Activated naive CD4-positive, alpha-beta T cell treated with anti-CD3 and anti-CD28 coated beads, Interleukin-2, amount 10 ng/mL, durations not matched to agents 7 days and 5 days (primary cell): Measurements from ENCODE around the gene ZKSCAN7.
A peak's percentile ranks its signal among the peaks of the same experiment; 100 is the strongest.
"Not testable (repeated sequence)": the region's sequence is repeated elsewhere in the genome, so short reads cannot be mapped to it uniquely, and the experiment has no call there.

Source experiments
- CTCF ChIA-PET: fragments of 350-600 bp; sonication (Branson Sonifier 250); formaldehyde crosslinking; loops from one replicate; lab custom pipeline; 2021; ENCODE audit warnings: antibody characterized with exemption; lab: Charles Lee
- DNase-seq: peaks from one replicate; pipeline ENCODE4 v3.0.0-alpha.2; 2020
- H3K27ac Mint-ChIP-seq: one replicate; pipeline ENCODE4 v1.8.0; 2021; ENCODE audit warnings: mild to moderate bottlenecking, moderate library complexity, mixed read lengths
- H3K27me3 Mint-ChIP-seq: one replicate; pipeline ENCODE4 v1.8.0; 2021; ENCODE audit warnings: mild to moderate bottlenecking, mixed read lengths
- H3K36me3 Mint-ChIP-seq: one replicate; pipeline ENCODE4 v1.8.0; 2021; ENCODE audit warnings: mixed read lengths
- H3K4me1 Mint-ChIP-seq: one replicate; pipeline ENCODE4 v1.8.0; 2021; ENCODE audit warnings: mixed read lengths
- H3K4me3 Mint-ChIP-seq: one replicate; pipeline ENCODE4 v1.8.0; 2021; ENCODE audit warnings: mild to moderate bottlenecking, moderate library complexity, mixed read lengths
- H3K9me3 Mint-ChIP-seq: one replicate; pipeline ENCODE4 v1.8.0; 2021; ENCODE audit warnings: mixed read lengths

ZKSCAN7 gene

GRCh38 chr3:44534659-44535058 lies 20.3 kb upstream of the ZKSCAN7 start:
- not testable (repeated sequence) for H3K4me1 Mint-ChIP-seq, DNase-seq, H3K27ac Mint-ChIP-seq, H3K9me3 Mint-ChIP-seq, H3K36me3 Mint-ChIP-seq, H3K4me3 Mint-ChIP-seq
- CTCF ChIA-PET: interaction anchor here (1.8 to 2.7 kb wide), 2 partner anchors 246 to 379 kb away, joined by 3 to 25 read pairs; no protein-coding TSS in a partner anchor
- peaks cover 18% of the 10 kb centered on the region for H3K27me3 Mint-ChIP-seq

- Mint-ChIP-seq H3K9me3 (no peaks in the 10 kb centered on the region), H3K27ac (no peak overlapping the region), H3K4me3 (no peak overlapping the region), H3K4me1 (no peaks in the 10 kb centered on the region), H3K36me3 (no peaks in the 10 kb centered on the region), H3K27me3 (peaks cover 18% of the 10 kb centered on the region)
- CTCF ChIA-PET: no interaction called here
- DNase-seq: no peak
These were observed 19.6 kb upstream of the ZKSCAN7 start for GRCh38 chr3:44535364-44535763.

GRCh38 chr3:44544811-44545210 lies 10.2 kb upstream of the ZKSCAN7 start:
- H3K27me3 Mint-ChIP-seq, CTCF ChIA-PET, DNase-seq: not testable (repeated sequence)

GRCh38 chr3:44555723-44556122 lies 730 bp downstream of the ZKSCAN7 start:
- H3K27me3 Mint-ChIP-seq: no peaks in the 10 kb centered on the region
- H3K27ac Mint-ChIP-seq: peak overlapping the region; percentile 24
- DNase-seq: no peak
- peak overlapping the region; percentile 77 for H3K4me3 Mint-ChIP-seq
- H3K36me3 Mint-ChIP-seq: peaks cover 23% of the 10 kb centered on the region
- H3K9me3 Mint-ChIP-seq: peaks cover 22% of the 10 kb centered on the region
- CTCF ChIA-PET: interaction anchor here (0.9 kb wide), 1 partner anchor 361 kb away, joined by 4 read pairs; no protein-coding TSS in a partner anchor
- peaks cover 20% of the 10 kb centered on the region for H3K4me1 Mint-ChIP-seq

More at GRCh38 chr3:44544811-44545210, 10.2 kb upstream of the ZKSCAN7 start:
- H3K4me3 Mint-ChIP-seq, H3K4me1 Mint-ChIP-seq, H3K36me3 Mint-ChIP-seq, H3K27ac Mint-ChIP-seq, H3K9me3 Mint-ChIP-seq: not testable (repeated sequence)

GRCh38 chr3:44557074-44557473 lies 2.1 kb downstream of the ZKSCAN7 start:
- H3K36me3 Mint-ChIP-seq: peaks cover 23% of the 10 kb centered on the region
- no peak overlapping the region for H3K27ac Mint-ChIP-seq
- peaks cover 19% of the 10 kb centered on the region for H3K4me1 Mint-ChIP-seq
- no peak for DNase-seq
- H3K9me3 Mint-ChIP-seq: peaks cover 30% of the 10 kb centered on the region
- CTCF ChIA-PET: no interaction called here
- H3K4me3 Mint-ChIP-seq: no peak overlapping the region
- no peaks in the 10 kb centered on the region for H3K27me3 Mint-ChIP-seq

DNA sequence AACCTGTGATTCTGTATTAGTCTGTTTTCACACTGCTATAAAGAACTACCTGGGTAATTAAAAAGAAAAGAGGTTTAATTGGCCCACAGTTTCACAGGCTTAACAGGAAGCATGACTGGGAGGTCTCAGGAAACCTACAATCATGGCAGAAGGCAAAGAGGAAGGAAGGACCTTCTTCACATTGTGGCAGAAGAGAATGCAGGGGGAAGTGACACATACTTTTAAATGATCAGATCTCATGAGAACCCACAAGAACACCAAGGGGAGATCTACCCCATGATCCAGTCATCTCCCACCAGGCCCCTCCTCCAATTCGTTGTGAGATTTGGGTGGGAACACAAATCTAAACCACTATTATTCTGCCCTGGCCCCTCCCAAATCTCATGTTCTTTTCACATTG lies 6.1 kb downstream of the ZKSCAN7 start:
- peaks cover 32% of the 10 kb centered on the region for H3K9me3 Mint-ChIP-seq
- H3K4me3 Mint-ChIP-seq: no peak overlapping the region
- H3K36me3 Mint-ChIP-seq: peaks cover 8% of the 10 kb centered on the region
- no peak overlapping the region for H3K27ac Mint-ChIP-seq
- no peak for DNase-seq
- peaks cover 2% of the 10 kb centered on the region for H3K4me1 Mint-ChIP-seq
- no peaks in the 10 kb centered on the region for H3K27me3 Mint-ChIP-seq
- CTCF ChIA-PET: no interaction called here

DNA sequence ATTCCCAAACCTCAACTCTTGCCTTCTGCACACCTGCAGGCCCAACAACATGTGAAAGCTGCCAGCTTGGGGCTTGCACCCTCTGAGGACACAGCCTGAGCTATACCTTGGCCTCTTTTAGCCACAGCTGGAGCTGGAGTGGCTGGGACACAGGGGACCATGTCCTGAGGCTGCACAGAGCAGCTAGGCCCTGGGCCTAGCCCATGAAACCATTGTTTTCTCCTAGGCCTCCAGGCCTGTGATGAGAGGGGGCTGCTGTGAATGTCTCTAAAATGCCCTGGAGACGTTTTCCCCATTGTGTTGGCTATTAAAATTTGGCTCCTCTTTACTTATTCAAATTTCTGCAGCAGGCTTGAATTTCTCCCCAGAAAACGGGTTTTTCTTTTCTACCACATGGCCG lies 7.2 kb downstream of the ZKSCAN7 start:
- peaks cover 8% of the 10 kb centered on the region for H3K36me3 Mint-ChIP-seq
- CTCF ChIA-PET: no interaction called here
- H3K4me1 Mint-ChIP-seq: no peaks in the 10 kb centered on the region
- no peak overlapping the region for H3K27ac Mint-ChIP-seq
- no peak overlapping the region for H3K4me3 Mint-ChIP-seq
- DNase-seq: no peak
- no peaks in the 10 kb centered on the region for H3K27me3 Mint-ChIP-seq
- H3K9me3 Mint-ChIP-seq: peaks cover 35% of the 10 kb centered on the region

DNA sequence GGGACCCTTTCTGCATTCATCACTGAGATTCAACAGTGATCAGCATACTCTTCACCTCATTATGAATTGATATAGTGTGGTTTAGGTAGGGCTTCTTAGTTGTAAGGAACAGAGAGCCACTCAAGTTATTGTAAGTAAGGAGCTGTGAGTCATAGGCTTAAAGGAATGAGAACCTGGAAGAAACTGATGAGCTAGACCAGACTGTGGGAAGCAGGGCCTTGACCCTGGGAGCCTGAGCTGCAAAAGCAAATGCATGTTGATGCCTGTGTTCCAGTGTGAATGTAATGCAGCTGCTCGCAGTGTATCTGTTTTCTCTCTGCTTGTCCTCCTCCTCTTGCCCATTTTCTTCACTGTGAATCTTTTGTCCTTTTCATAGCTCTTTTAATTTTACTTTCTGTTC lies 13.6 kb downstream of the ZKSCAN7 start:
- H3K36me3 Mint-ChIP-seq: peaks cover 11% of the 10 kb centered on the region
- no peak overlapping the region for H3K27ac Mint-ChIP-seq
- CTCF ChIA-PET: no interaction called here
- H3K9me3 Mint-ChIP-seq: peaks cover 54% of the 10 kb centered on the region
- H3K27me3 Mint-ChIP-seq: no peaks in the 10 kb centered on the region
- H3K4me1 Mint-ChIP-seq: no peaks in the 10 kb centered on the region
- no peak for DNase-seq
- no peak overlapping the region for H3K4me3 Mint-ChIP-seq

DNA sequence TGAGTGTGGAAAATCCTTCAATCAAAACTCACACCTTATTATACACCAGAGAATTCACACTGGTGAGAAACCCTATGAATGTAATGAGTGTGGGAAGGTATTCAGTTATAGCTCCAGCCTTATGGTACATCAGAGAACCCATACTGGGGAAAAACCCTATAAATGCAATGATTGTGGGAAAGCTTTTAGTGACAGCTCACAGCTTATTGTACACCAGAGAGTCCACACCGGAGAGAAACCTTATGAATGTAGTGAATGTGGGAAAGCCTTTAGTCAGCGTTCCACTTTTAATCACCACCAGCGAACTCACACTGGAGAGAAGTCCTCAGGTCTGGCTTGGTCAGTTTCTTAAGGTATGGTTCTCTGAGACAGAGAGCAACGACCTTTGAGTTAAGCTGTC lies 16.0 kb downstream of the ZKSCAN7 start:
- H3K9me3 Mint-ChIP-seq: peaks cover 50% of the 10 kb centered on the region
- peaks cover 11% of the 10 kb centered on the region for H3K36me3 Mint-ChIP-seq
- CTCF ChIA-PET: no interaction called here

GRCh38 chr3:44576613-44577012 lies 21.6 kb downstream of the ZKSCAN7 start:
- CTCF ChIA-PET: no interaction called here
- H3K9me3 Mint-ChIP-seq: peaks cover 38% of the 10 kb centered on the region
- H3K4me3 Mint-ChIP-seq: no peak overlapping the region
- DNase-seq: no peak
- H3K27me3 Mint-ChIP-seq: peaks cover 6% of the 10 kb centered on the region
- H3K4me1 Mint-ChIP-seq: no peaks in the 10 kb centered on the region
- H3K36me3 Mint-ChIP-seq: no peaks in the 10 kb centered on the region
- no peak overlapping the region for H3K27ac Mint-ChIP-seq

More for the DNA sequence above, 16.0 kb downstream of the ZKSCAN7 start:
- no peaks in the 10 kb centered on the region for H3K27me3 Mint-ChIP-seq
- H3K27ac Mint-ChIP-seq: no peak overlapping the region
- no peaks in the 10 kb centered on the region for H3K4me1 Mint-ChIP-seq
- no peak overlapping the region for H3K4me3 Mint-ChIP-seq
- no peak for DNase-seq

DNA sequence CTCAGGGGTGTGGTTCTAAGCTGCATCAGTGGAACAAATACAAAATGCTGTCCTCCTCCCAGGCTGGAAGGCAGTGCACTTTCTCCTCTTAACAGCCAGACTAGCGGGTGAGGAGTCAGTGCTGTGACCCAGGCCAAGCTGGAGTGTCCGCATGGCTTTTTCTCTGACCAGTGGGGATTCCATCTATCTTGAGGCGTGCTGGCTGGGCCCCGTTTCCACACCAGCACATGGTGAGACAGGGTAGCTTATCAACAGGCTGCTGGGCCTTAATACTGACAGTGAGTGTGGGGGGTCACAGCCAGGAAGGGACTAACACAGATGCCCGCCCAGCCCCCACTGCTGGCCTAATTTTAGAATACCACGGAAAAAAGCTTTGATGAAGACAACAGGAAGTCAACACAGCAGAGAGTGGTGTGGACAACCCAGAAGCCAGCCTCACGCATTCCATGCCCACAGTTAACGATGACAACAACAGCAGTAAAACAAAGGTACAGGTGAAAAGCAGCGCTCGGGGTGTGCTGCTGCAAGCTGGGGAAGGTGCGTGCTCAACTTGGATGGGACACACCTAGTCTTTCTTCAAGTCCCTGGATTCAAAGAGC lies 22.5 kb downstream of the ZKSCAN7 start:
- H3K27me3 Mint-ChIP-seq, H3K4me1 Mint-ChIP-seq, CTCF ChIA-PET, H3K36me3 Mint-ChIP-seq, DNase-seq, H3K27ac Mint-ChIP-seq, H3K4me3 Mint-ChIP-seq: not testable (repeated sequence)
- peaks cover 34% of the 10 kb centered on the region for H3K9me3 Mint-ChIP-seq

GRCh38 chr3:44578316-44578715 lies 23.3 kb downstream of the ZKSCAN7 start:
- H3K36me3 Mint-ChIP-seq, H3K4me1 Mint-ChIP-seq, DNase-seq, H3K4me3 Mint-ChIP-seq, CTCF ChIA-PET, H3K27me3 Mint-ChIP-seq, H3K27ac Mint-ChIP-seq: not testable (repeated sequence)
- H3K9me3 Mint-ChIP-seq: peaks cover 32% of the 10 kb centered on the region

DNA sequence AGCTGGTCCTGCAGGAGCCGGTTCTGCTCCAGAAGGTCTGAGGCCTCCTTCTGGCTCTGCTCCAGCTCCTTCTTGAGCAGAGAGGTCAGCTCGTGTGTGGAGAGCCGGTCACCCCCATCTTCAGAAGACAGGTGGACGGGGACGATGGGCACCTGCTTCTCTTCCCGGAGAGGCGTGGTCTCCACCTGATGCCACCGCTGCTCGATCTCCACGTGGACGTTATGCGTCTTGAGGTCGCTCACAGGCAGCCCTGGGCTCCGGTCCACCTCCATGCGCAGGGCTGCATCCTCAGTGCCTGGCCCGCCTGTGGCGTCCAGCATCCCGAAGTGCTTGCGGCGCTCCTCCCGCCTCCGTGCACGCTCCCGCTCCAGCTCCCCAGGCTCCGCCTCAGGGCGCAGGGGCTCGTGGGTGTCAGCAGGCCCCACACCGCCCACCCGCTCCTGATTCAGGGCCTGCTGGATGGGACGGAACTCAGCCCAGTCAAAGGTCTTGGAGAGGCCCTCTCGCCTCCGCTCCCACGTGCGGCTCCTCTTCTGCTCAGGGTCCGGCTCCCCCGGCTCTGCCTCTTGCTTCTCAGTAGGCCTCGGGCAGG lies 24.0 kb downstream of the ZKSCAN7 start:
- H3K27ac Mint-ChIP-seq, H3K4me1 Mint-ChIP-seq, H3K36me3 Mint-ChIP-seq, DNase-seq, H3K4me3 Mint-ChIP-seq: not testable (repeated sequence)
- Mint-ChIP-seq H3K9me3 (peaks cover 32% of the 10 kb centered on the region), H3K27me3 (peaks cover 11% of the 10 kb centered on the region)
- CTCF ChIA-PET: interaction anchor here (0.6 kb wide), 1 partner anchor 153 kb away, joined by 3 read pairs; no protein-coding TSS in a partner anchor

DNA sequence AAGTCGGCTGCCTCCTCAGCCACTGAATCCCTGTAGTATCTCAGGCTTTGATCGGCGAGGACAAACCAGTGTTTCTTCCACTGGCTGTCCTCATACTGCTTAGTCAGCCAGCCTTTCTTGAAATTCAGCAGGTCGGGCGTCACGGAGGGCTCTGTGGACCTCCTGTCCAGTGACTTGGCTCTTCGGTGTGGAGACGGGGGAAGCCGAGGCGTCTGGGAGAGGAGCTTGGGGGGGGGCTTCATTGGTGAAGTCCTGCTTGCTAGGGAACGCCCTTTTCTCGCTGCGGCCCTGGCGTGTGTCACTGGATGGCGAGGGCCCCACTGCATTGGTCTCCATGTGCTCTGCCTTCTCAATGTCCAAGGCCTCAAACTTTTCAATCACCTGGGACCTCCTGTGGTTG lies 24.8 kb downstream of the ZKSCAN7 start:
- H3K36me3 Mint-ChIP-seq, H3K27ac Mint-ChIP-seq, DNase-seq, CTCF ChIA-PET, H3K4me1 Mint-ChIP-seq, H3K4me3 Mint-ChIP-seq: not testable (repeated sequence)
- H3K9me3 Mint-ChIP-seq: peaks cover 32% of the 10 kb centered on the region
- peaks cover 18% of the 10 kb centered on the region for H3K27me3 Mint-ChIP-seq

DNA sequence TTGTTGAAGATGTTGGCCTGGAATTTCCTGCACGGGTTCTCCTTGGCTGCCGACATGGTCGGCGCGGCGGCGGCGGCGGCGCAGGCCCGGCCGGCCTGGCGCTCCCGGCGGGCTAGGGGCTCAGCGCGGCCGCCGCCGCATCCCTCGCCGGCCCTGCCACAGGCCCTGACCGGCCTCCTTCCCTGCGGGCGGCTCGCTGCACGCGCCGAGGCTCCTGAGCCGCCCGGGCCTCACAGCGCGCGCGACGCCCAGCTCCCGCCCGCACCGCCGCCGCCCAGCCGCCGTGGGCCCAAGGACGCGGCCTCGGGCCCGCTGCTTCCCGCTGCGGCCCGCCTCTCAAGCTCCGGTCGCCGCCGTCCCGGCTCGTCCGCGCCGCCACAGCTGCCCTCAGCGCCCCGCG lies 26.0 kb downstream of the ZKSCAN7 start:
- Mint-ChIP-seq H3K27me3 (peaks cover 30% of the 10 kb centered on the region), H3K9me3 (peaks cover 30% of the 10 kb centered on the region)
- H3K4me1 Mint-ChIP-seq, H3K27ac Mint-ChIP-seq, CTCF ChIA-PET, H3K4me3 Mint-ChIP-seq, H3K36me3 Mint-ChIP-seq, DNase-seq: not testable (repeated sequence)
